Neutrophil (primary cell): ENCODE data around the gene CTPS1.

Source experiments
- H3K27ac ChIP-seq: fragments of 200-600 bp; sonication (generic); 2 replicates; pipeline ENCODE4 v1.5.1; 2016; ENCODE audit warnings: mild to moderate bottlenecking, moderate library complexity
- H3K27me3 ChIP-seq: fragments of 200-600 bp; sonication (generic); 2 replicates; pipeline ENCODE4 v1.6.0; 2016; ENCODE audit warnings: mild to moderate bottlenecking
- H3K36me3 ChIP-seq: fragments of 200-600 bp; sonication (generic); 2 replicates; pipeline ENCODE4 v1.5.1; 2017
- H3K4me1 ChIP-seq, 2 experiments: fragments of 200-600 bp in 1 of 2; sonication (generic) in 1 of 2; 1 replicate in 1 of 2; 2 replicates in 1 of 2; pipeline versions ENCODE4 v1.5.1 to v1.6.1; 2013 to 2016; ENCODE audit warnings: low read depth in 1 of 2, low read length in 1 of 2, mild to moderate bottlenecking in 1 of 2, moderate library complexity in 1 of 2; ENCODE audit not compliant: control insufficient read depth in 1 of 2, insufficient read depth in 1 of 2
- H3K4me3 ChIP-seq, 2 experiments: fragments of 200-600 bp in 1 of 2; sonication (generic) in 1 of 2; 1 replicate in 1 of 2; 2 replicates in 1 of 2; pipeline ENCODE4 v1.5.1; 2013 to 2016; ENCODE audit warnings: low read depth in 1 of 2, low read length in 1 of 2, mild to moderate bottlenecking in 1 of 2, moderate library complexity in 1 of 2
- H3K9me3 ChIP-seq: fragments of 200-600 bp; sonication (generic); 2 replicates; pipeline ENCODE4 v1.5.1; 2016
- TF ChIP-seq, protein P1 (sequence below): fragments of 200-600 bp; sonication (generic); IDR thresholded peaks from 2 replicates; pipeline ENCODE4 v1.5.1; 2016; ENCODE audit warnings: antibody characterized with exemption

CTPS1 gene

DNA sequence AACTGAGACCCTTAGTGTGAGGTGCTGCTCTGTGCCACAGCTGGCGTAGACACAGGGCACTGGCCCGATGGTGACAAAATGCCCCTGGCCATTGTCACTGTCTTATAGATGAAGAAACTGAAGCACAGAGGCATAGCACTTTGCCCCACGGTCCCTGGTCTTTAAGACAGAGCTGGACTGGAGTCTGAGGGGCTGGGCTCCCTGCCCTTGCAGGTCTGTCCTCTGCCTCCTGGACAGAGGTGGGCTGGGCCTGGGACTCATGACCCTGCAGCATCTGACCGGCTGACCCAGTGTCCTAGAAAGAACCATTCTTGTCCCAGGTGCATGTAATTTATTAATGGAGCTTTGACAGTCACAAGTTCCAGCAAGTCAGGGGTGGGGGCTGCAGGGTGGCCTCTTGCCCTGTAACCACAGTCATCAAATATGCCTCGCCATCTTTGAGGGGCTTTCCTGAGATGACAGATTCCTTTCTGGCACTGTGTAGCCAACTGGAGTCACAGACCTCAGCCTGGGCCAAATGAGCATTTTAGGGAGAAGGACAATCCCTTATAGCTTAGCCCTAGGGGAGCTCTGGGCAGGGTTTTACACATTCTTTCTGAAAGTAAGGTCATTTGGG lies 35.9 kb downstream of the CTPS1 start:
- no peak overlapping the region for H3K27ac ChIP-seq
- no peaks in the 10 kb centered on the region for H3K36me3 ChIP-seq
- H3K4me1 ChIP-seq = peaks cover 26 to 39% of the 10 kb centered on the region in 2 experiments
- TF ChIP-seq, protein P1, sequence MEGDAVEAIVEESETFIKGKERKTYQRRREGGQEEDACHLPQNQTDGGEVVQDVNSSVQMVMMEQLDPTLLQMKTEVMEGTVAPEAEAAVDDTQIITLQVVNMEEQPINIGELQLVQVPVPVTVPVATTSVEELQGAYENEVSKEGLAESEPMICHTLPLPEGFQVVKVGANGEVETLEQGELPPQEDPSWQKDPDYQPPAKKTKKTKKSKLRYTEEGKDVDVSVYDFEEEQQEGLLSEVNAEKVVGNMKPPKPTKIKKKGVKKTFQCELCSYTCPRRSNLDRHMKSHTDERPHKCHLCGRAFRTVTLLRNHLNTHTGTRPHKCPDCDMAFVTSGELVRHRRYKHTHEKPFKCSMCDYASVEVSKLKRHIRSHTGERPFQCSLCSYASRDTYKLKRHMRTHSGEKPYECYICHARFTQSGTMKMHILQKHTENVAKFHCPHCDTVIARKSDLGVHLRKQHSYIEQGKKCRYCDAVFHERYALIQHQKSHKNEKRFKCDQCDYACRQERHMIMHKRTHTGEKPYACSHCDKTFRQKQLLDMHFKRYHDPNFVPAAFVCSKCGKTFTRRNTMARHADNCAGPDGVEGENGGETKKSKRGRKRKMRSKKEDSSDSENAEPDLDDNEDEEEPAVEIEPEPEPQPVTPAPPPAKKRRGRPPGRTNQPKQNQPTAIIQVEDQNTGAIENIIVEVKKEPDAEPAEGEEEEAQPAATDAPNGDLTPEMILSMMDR = no peak
- no peaks in the 10 kb centered on the region for H3K9me3 ChIP-seq
- no peaks in the 10 kb centered on the region for H3K27me3 ChIP-seq
- H3K4me3 ChIP-seq = no peak overlapping the region

DNA sequence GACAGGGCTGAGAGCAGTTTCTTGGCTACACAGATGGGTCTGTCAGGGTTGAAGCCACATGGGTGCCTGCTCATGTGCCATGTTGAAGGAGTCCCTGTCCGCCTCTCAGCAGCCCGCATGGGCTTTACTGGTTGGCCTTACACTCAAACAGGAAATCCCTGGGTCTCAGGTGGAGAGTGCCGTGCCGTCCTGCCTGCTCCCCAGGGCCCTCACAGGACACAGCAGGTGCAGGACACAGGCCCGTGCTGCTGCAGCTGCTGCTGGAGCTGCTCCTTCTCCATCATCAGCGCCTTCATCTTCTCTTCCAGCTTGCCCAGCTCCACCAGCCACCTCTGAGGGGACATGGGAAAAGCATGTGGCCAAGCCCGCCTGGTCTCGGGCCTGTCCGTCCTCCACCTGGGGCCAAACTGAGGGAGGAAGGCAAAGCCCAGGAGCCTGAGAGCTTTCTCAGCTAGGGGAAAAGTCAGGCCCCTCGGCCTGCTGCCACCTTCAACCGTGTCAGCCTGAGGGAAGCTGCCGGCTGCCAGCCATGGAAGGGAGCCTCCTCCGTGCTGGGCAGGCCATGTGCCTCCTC lies 36.5 kb downstream of the CTPS1 start:
- Histone ChIP-seq H3K27ac (no peak overlapping the region), H3K27me3 (no peaks in the 10 kb centered on the region), H3K36me3 (no peaks in the 10 kb centered on the region), H3K4me3 (no peak overlapping the region), H3K4me1 (peaks cover 26 to 39% of the 10 kb centered on the region in 2 experiments), H3K9me3 (no peaks in the 10 kb centered on the region)
- TF ChIP-seq, protein P1 = no peak

DNA sequence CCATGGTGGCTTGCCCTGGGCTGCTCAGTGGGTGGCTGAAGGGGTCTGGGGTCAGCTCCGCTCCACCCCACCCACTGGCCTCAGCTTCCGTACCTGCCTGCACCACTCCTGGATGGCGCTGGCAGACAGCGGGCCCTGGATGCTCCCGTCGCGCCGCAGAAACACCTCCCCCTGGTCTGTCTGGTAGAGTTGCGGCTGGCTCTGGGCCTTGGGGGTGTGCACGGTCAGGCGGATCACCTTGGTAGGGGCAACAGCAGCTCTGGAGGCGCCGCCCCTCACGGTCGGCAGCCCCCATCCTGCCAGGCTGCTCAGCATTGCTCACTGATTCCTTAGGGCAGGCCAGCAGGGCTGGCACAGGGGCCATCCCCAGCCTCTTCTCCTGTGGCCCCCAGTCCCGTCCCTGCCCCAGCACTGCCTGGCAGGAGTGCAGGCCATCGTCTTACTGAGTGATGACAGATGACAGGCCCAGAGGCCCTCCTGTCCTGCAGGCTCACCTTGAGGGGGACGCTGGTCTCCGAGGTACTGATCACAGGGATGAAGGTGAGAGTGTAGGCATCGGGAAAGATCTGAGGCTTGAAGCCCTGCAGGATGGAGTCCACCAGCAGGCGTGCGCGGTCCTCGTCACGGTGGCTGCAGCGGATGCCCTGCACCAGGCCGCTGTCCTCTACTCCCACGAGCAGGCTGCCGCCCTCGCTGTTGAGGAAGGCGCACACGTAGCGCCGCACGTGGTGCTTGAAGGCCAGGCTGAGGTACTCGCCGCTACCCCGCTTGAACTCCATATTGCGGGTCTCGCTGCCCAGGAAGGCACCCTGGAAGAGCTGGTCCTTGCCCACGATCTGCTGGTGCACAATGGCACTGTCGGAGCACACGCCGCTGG lies 37.9 kb downstream of the CTPS1 start:
- H3K36me3 ChIP-seq = peaks cover 4% of the 10 kb centered on the region
- H3K9me3 ChIP-seq = no peaks in the 10 kb centered on the region
- no peaks in the 10 kb centered on the region for H3K27me3 ChIP-seq
- TF ChIP-seq, protein P1 = no peak
- H3K27ac ChIP-seq = no peak overlapping the region
- no peak overlapping the region for H3K4me3 ChIP-seq
- H3K4me1 ChIP-seq = peaks cover 22 to 30% of the 10 kb centered on the region in 2 experiments

DNA sequence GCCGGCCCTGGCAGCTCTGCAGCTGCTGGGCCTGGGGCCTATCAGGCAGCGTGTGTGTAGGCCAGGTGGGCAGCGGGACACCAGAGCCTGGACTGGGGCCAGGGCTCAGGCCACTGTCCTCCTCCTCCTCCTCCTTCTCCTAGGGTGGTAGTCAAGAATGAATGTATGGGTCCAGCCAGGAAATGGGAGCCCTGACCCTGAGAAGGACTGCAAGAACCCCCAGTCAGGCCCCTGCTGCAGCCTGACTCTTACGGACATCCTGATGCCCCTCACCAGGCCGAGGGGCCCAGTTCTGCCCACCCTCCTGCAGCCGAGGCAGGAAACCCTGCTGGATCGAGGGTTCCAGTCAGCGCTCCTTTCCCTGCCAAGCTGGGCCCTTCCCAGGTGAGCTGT lies 38.5 kb downstream of the CTPS1 start:
- Histone ChIP-seq H3K27ac (no peak overlapping the region), H3K36me3 (peaks cover 8% of the 10 kb centered on the region), H3K9me3 (no peaks in the 10 kb centered on the region), H3K4me3 (no peak overlapping the region), H3K27me3 (no peaks in the 10 kb centered on the region), H3K4me1 (peaks cover 22 to 24% of the 10 kb centered on the region in 2 experiments)
- TF ChIP-seq, protein P1 = no peak

DNA sequence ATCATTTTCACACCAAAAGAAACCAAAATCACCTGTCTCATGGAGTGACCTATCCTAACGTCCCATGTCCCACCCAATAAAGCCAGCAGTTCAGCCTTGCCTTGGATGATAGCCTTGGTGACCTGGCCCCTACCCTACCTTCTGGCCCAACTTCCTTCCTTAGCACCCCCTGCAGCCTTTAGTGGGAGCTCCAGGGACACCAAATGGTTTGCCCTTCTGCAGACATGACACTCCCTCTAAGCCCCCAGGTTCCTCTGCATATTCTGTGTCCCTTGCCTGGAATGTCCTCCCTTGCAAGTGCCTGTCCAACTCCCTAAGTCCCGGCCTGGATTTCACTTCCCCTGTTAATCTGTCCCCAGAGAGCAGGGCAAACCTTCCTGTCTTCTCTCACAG lies 39.9 kb downstream of the CTPS1 start:
- Histone ChIP-seq H3K9me3 (no peaks in the 10 kb centered on the region), H3K4me3 (no peak overlapping the region), H3K36me3 (peaks cover 16% of the 10 kb centered on the region), H3K27me3 (no peaks in the 10 kb centered on the region), H3K27ac (no peak overlapping the region), H3K4me1 (peaks cover 9 to 11% of the 10 kb centered on the region in 2 experiments)
- TF ChIP-seq, protein P1 = no peak
